ENCODE data around the gene RUNX1.

RUNX1 gene

DNA sequence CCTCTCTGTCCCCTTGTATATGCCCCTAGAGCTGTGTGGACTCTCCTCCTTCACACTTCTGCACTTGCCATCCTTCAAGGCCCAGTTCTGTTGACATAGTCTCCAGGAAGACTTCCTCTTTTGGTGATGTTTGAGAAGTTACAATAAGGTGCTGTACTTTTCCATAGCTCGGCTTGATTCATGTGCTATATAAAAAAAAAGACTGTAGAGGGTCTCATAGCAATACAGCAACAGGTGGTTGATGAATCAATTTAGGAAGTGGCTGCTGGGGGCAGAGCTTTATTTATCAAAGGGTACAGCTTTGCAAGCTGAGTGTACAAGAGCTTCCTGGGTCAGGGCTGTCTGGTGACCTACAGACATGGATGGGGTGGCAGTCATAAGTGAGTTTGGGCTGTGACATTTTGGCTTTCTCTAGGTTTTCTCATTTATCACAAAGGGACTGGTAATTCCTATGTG, 102.7 kb downstream of the RUNX1 start:
- no peak for DNase-seq (ENCODE audit: low read depth in 3 of 3)

- no peak for DNase-seq (ENCODE audit: low read depth in 3 of 3)
These were observed 103.8 kb downstream of the RUNX1 start for GRCh38 chr21:34945288-34945687.

GRCh38 chr21:34944015-34944755, 104.9 kb downstream of the RUNX1 start:
- DNase-seq (ENCODE audit: low read depth in 3 of 3), result no peak

DNA sequence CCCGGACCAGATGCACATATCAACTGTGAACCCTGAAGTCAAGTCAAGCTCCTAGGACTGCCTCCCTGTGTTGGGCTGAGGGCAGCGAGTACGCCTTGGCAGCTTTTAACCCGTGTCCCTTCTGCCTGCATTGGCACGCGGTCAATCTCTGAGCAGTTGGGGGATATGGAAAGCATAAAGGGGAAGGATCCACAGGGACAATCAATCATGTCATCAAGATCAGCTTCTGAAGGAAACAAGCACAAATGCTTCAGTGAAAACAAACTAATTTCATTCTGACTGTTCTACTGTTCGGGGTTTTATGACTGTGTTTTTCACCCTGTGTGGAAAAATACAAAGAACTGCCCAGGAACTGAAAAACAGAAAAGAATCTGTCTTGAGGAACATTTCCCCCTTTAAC, 106.2 kb downstream of the RUNX1 start:
- no peak for DNase-seq (ENCODE audit: low read depth in 3 of 3)

DNA sequence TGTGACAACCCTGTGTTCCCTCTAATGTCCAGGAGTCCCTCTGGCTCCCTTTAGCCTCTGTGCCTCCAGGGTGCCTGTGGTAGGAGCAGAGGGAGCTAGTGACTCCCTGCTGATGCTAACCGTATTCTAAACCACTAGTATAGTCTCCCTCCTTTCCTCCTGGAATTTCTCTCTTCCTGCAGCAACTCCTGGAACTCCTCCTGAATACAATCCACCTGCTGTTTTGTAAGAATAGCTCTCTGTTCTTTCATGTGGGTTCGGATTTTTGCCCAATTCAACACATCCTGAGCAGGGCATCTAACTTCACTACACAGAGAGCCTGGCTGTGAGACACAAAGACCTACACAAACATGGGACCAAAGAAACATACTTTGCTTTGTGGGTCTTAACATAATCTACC, 107.9 kb downstream of the RUNX1 start:
- DNase-seq (ENCODE audit: low read depth in 3 of 3), result no peak

DNA sequence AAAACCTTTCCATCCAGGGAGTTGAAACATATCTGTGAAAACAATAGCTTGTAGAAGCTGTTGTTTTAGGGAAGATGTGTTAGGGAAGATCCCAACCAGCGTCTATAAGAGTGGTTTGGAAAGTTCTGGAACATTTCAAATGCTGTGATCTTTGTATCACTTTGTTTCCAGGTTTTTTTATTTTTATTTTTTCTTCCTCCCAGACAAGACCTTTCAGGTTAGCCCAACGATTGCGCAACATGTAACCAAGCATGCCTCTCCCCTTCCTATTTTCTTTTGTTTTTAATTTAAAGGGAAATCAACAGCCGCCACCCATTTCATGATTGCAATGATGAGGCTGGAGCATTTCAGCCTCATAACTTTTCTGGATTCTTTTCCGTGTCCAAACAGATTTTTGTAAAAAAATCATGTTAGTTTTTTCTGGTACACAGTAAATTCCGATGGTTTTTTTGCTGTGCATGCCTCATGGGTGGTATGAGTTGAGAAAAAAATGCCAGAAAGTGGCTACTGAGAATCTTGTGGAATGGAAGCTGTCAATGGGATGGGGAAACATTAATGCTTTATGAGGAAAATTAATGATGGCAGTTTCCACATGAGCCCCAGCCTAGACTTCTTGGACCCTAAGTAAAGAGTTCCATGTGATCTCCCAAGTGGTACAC, 109.3 kb downstream of the RUNX1 start:
- DNase-seq (ENCODE audit: low read depth in 3 of 3), result no peak

DNA sequence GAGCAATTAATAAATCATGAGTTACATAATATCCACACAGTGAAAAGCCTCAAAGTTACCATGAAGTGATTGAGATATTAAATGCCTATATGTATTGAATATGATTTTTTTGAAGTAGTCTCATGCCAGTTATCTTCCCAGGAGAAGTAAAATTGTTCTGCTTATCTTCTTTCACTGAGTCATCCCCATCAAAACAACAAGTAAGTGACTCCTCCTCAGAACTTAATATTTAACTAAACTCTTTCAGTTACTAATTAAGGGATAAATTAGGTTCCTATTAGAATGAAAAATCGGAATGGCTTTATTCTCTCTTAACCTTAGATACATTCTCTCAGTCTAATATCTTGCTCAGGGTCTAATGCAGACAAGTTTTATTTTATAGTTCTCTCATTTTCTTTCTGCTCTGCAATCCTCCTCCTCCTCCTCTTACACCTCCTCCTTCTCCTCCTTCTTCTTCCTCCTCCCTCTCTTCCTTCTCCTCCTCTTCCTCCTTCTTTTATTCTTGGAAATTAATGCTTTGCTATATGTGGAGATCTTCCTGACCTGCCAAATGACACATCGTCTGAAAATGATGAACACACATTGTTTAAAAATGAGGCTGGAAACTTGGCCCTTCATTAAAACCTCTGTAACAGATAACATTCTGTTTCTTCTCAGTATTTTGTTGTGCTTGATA, 110.9 kb downstream of the RUNX1 start:
- no peak for DNase-seq (ENCODE audit: low read depth in 3 of 3)

DNA sequence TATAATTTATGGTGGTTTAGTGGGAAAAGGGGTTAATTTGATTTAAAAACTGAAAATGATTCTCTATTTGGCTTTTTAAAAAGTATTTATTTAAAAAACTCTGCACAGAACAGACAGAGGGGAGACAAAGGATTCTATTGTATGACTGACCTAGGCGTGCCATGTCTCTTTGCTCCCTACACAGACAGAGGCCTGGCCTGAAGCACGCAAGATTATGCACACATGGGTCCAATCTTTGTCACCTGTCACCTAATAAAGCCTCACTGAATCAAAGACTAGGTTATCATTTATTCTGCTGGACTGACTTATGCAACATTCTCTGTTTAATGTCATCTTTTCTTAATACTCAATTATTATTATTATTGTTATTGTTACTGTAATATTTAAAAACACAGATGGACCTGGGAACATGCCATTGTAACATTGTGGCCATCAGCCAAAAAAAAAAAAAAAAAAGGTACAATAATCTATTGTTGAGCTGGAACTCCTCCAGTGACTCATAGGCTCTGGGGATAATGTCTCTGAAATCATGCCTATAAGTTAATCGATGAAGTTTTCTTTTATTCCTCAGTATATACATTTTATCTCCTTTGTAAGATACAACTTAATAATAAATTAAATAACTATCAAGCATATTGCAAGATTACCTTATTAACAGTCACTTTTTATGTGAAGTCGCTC, 112.1 kb downstream of the RUNX1 start:
- no peak for DNase-seq (ENCODE audit: low read depth in 3 of 3)

GRCh38 chr21:34936371-34936789, 112.7 kb downstream of the RUNX1 start:
- DNase-seq (ENCODE audit: low read depth in 3 of 3), result no peak

- DNase-seq (ENCODE audit: low read depth in 3 of 3), result no peak
These were observed 113.2 kb downstream of the RUNX1 start for GRCh38 chr21:34935898-34936297.

DNA sequence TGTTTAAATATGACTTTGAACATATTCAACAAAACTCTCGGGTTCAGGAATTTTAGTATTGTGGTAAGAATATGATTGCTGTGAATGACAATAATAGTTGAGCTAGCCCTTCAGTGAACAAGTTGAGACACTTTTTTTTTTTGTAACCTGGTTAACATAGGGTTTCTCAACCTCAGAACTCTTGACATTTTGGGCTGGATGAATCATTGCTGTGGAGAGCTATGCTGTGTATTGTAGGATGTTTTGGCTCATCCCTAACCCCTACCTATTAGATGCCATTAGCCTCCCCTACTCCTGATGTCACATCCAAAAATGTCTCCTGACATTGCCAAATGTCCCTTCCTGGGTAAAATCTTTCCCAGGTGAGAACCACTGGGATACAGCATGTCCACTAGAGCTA, 113.7 kb downstream of the RUNX1 start:
- DNase-seq (ENCODE audit: low read depth in 3 of 3), result no peak

DNA sequence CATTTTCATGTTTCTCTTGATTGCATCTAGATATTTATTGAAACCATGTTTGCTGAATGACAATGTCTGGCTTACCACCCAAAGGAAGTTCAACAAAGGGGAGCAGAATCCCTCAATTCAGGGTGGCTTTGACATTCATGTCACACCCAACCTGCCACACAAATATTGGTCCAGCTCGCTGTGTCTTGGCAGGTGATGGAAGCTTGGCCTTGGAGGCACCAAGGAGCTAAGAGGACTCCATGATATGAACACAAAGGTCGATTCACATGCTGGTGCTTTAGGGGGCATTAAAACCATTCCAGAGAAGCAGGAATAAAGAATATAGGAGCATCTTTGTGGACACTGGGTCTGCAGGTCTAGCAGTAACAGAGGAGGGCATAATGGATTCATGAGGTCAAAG, 114.8 kb downstream of the RUNX1 start:
- no peak for DNase-seq (ENCODE audit: low read depth in 3 of 3)

DNA sequence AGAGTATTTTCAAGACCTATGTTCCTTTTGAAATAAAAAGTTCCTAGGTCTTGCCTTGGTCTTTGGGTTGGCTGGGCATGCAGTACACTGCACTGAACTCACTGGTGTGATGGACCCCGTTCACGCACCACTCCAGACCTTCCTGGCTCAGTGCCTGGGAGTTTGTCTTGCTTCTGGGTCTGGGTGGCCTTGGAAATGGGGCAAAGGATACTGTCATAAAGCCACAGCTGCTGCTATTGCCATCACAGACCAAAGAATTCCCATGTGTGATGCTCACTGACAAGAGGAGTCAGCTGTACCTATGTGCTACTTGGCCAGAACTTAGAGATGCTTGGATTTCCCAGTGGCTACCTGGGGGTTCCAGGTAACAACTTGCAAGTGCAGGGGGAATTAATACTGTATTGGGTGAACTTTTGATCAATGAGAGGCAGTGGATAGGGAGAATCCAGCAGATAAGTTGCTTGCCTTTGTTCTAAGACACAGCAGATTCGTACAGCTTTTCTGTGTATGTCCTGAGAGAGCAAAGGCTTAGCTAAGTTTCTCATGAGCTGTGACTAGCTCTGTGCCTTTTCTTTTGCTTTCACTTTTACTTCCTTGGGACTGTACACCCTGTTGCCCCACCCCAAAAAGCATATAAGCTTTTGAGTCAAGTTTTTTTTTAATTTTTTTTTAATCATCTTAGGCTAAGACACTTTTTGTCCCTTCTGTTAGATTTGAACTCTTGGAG, 115.3 kb downstream of the RUNX1 start:
- DNase-seq (ENCODE audit: low read depth in 3 of 3), result peak in 1 of 3 experiments; percentile 19

- DNase-seq (ENCODE audit: low read depth in 3 of 3), result no peak
These were observed 116.9 kb downstream of the RUNX1 start for GRCh38 chr21:34932233-34932632.

GRCh38 chr21:34930971-34931370, 118.1 kb downstream of the RUNX1 start:
- no peak for DNase-seq (ENCODE audit: low read depth in 3 of 3)

- no peak for DNase-seq (ENCODE audit: low read depth in 3 of 3)
These were observed 120.5 kb downstream of the RUNX1 start for GRCh38 chr21:34928637-34929036.

DNA sequence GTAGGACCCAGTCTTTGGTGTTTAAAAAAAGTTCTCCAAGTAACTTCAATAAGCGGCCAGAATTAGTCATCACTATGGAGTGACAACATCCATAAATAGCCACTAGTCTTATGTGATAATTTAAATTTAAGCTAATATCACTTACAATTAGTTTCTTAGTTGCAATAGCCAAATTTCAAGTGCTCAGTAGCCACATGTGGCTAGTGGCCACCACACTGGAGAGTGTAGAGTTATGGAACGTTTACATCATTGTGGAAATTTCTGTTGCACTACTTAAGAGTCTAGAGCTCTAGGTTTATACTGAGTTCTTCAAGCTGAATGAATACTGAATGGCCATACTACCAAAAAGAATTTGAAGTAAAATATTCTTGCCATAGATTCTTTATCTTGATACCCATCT, 121.1 kb downstream of the RUNX1 start:
- no peak for DNase-seq (ENCODE audit: low read depth in 3 of 3)

DNA sequence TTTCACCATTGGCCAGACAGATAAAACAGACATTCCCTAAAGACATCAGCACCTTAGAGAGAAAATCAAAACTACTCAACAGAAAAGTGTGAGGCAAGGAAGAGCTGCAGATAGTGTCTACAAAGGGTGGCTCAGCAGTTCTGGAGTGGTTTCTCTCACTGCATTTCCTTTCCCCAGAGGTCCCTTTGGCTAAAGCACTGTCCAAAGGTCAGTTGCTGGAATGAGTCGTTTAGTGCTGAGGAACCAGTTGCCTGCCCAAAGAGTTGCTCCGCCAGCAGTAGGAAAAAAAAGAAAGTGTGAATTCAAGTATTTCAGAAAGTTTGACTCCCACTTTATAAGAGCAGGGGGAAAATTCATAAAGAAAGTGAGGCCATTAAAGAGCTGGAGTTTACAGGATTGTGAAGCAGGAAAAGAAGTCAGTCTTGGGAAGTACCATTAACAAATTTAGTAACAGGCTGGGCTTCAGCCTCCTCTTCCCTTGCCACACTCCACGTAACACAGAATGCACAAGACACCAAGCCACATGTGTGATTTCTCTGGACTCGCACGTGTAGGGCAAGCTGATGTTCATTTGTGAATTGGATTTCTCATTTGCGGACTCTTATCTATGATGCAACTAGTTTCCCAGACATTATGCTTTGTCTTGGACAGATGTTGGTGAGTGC, 122.2 kb downstream of the RUNX1 start:
- no peak for DNase-seq (ENCODE audit: low read depth in 3 of 3)

DNA sequence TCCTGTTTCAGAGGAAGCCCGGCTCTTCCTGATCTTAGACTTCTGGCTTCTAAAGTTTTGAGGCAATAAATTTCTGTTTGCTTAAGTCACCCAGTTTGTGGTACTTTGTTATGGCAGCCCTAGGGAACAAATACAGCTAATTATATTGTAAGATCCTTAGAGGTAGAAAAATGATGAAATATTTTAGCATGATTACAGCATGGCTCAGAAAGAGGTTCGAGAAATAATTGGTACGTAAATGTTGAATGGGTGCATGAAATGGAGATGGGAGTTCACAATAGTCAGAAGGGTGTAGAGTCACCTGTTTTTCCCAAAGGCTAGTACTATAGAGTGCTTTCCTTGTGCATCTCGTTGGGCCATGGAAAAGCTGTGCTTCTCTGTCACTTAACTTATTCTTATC, 123.5 kb downstream of the RUNX1 start:
- no peak for DNase-seq (ENCODE audit: low read depth in 3 of 3)

- DNase-seq (ENCODE audit: low read depth in 3 of 3), result no peak
These were observed 124.2 kb downstream of the RUNX1 start for GRCh38 chr21:34924771-34925419.

DNA sequence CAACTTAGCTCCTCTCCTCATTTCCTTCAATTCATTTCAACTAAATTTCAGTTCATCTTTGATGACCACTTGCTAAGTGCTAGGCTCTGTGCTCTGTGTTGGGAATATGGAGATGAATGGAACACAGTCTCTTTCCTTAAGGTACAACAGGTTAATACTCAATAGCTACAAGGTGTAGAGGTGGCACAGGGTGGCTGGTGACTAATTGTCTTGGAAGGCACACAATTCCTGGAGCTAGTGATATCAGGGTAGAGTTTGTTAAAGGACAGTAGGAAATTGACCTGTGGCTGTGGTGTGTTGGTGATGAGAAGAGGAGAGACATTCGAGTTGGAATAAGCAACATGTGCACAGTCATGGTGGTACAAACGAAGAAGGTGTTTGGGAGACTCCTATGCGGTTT, 124.9 kb downstream of the RUNX1 start:
- no peak for DNase-seq (ENCODE audit: low read depth in 3 of 3)

Measured in stimulated activated CD4-positive, alpha-beta T cell treated with anti-CD3 and anti-CD28 coated beads, TNF-alpha, amount 100 ng/mL, for 4 hours (primary cell).